ENCODE results near the gene SPARC.

GRCh38 chr5:151720215-151720614, 33.5 kb upstream of the SPARC start:
- TF ChIP-seq JUN (CRISPR knock-in tag; IDR thresholded peaks at IDR 0.05), result no peak
- no peak for TF ChIP-seq CTCF (IDR thresholded peaks at IDR 0.05)
- no peak for TF ChIP-seq ERG (CRISPR knock-in tag; IDR thresholded peaks at IDR 0.05)
- TF ChIP-seq, protein P1, sequence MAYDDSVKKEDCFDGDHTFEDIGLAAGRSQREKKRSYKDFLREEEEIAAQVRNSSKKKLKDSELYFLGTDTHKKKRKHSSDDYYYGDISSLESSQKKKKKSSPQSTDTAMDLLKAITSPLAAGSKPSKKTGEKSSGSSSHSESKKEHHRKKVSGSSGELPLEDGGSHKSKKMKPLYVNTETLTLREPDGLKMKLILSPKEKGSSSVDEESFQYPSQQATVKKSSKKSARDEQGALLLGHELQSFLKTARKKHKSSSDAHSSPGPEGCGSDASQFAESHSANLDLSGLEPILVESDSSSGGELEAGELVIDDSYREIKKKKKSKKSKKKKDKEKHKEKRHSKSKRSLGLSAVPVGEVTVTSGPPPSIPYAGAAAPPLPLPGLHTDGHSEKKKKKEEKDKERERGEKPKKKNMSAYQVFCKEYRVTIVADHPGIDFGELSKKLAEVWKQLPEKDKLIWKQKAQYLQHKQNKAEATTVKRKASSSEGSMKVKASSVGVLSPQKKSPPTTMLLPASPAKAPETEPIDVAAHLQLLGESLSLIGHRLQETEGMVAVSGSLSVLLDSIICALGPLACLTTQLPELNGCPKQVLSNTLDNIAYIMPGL (CRISPR knock-in tag; IDR thresholded peaks at IDR 0.05), result no peak
- no peak for TF ChIP-seq MAX (CRISPR knock-in tag; IDR thresholded peaks at IDR 0.05)
- no peak for TF ChIP-seq ESRRA (CRISPR knock-in tag; IDR thresholded peaks at IDR 0.05; ENCODE audit: borderline replicate concordance)
- no peak for TF ChIP-seq USF1 (CRISPR knock-in tag; IDR thresholded peaks at IDR 0.05)
- TF ChIP-seq, protein P2, sequence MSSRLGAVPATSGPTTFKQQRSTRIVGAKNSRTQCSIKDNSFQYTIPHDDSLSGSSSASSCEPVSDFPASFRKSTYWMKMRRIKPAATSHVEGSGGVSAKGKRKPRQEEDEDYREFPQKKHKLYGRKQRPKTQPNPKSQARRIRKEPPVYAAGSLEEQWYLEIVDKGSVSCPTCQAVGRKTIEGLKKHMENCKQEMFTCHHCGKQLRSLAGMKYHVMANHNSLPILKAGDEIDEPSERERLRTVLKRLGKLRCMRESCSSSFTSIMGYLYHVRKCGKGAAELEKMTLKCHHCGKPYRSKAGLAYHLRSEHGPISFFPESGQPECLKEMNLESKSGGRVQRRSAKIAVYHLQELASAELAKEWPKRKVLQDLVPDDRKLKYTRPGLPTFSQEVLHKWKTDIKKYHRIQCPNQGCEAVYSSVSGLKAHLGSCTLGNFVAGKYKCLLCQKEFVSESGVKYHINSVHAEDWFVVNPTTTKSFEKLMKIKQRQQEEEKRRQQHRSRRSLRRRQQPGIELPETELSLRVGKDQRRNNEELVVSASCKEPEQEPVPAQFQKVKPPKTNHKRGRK (CRISPR knock-in tag; IDR thresholded peaks at IDR 0.05; ENCODE audit: borderline replicate concordance), result no peak
- TF ChIP-seq RELA (CRISPR knock-in tag; IDR thresholded peaks at IDR 0.05; ENCODE audit: borderline replicate concordance), result no peak
- no peak for TF ChIP-seq ZNF396 (CRISPR knock-in tag; IDR thresholded peaks at IDR 0.05; ENCODE audit: borderline replicate concordance)
- TF ChIP-seq, protein P3, sequence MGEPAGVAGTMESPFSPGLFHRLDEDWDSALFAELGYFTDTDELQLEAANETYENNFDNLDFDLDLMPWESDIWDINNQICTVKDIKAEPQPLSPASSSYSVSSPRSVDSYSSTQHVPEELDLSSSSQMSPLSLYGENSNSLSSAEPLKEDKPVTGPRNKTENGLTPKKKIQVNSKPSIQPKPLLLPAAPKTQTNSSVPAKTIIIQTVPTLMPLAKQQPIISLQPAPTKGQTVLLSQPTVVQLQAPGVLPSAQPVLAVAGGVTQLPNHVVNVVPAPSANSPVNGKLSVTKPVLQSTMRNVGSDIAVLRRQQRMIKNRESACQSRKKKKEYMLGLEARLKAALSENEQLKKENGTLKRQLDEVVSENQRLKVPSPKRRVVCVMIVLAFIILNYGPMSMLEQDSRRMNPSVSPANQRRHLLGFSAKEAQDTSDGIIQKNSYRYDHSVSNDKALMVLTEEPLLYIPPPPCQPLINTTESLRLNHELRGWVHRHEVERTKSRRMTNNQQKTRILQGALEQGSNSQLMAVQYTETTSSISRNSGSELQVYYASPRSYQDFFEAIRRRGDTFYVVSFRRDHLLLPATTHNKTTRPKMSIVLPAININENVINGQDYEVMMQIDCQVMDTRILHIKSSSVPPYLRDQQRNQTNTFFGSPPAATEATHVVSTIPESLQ (CRISPR knock-in tag; IDR thresholded peaks at IDR 0.05), result no peak
- TF ChIP-seq, protein P4, sequence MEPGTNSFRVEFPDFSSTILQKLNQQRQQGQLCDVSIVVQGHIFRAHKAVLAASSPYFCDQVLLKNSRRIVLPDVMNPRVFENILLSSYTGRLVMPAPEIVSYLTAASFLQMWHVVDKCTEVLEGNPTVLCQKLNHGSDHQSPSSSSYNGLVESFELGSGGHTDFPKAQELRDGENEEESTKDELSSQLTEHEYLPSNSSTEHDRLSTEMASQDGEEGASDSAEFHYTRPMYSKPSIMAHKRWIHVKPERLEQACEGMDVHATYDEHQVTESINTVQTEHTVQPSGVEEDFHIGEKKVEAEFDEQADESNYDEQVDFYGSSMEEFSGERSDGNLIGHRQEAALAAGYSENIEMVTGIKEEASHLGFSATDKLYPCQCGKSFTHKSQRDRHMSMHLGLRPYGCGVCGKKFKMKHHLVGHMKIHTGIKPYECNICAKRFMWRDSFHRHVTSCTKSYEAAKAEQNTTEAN (CRISPR knock-in tag; IDR thresholded peaks at IDR 0.05), result no peak
